Prostate gland (tissue), 2 donors: Measurements from ENCODE around the gene PSMD7. TPM values are rescaled to one million over a fixed set of nuclear protein-coding genes. Genes with fewer than 3 reads are reported as not detected.

ENCODE experiments used
- DNase-seq: peaks from one replicate; pipeline ENCODE4 v3.0.0-alpha.2; 2019; ENCODE audit warnings: low spot score
- H3K27ac ChIP-seq, 2 donors: fragments of 200-600 bp; sonication (generic); 2 replicates each; pipeline ENCODE4 v1.5.1; 2017 to 2019
- H3K27me3 ChIP-seq: fragments of 200-600 bp; sonication (generic); replicated peaks from 2 replicates; pipeline ENCODE4 v1.5.1; 2019; ENCODE audit not compliant: insufficient read depth
- H3K36me3 ChIP-seq, 2 donors: fragments of 200-600 bp; sonication (generic); 1 replicate in 1 of 2; 2 replicates in 1 of 2; pipeline versions ENCODE4 v1.5.1 to v1.8.1; 2017 to 2019
- H3K4me1 ChIP-seq: fragments of 200-600 bp; sonication (generic); replicated peaks from 2 replicates; pipeline ENCODE4 v1.5.1; 2019
- H3K4me3 ChIP-seq, 2 donors: fragments of 200-600 bp; sonication (generic); 2 replicates each; pipeline ENCODE4 v1.5.1; 2017 to 2019
- H3K9me3 ChIP-seq: fragments of 200-600 bp; sonication (generic); 2 replicates; pipeline ENCODE4 v1.5.1; 2017
- CTCF ChIP-seq, 4 experiments: fragments of 200-600 bp in 2 of 4; fragments of 450-650 bp in 2 of 4; sonication (generic) in 2 of 4; IDR thresholded peaks; 1 replicate in 3 of 4; 2 replicates in 1 of 4; pipeline ENCODE4 v1.5.1; 2016 to 2019; ENCODE audit warnings: antibody characterized with exemption in 4 of 4, mild to moderate bottlenecking in 2 of 4, moderate library complexity in 2 of 4
- POLR2A ChIP-seq: fragments of 450-650 bp; IDR thresholded peaks from one replicate; pipeline ENCODE4 v1.6.1; 2016; ENCODE audit warnings: antibody characterized with exemption, mild to moderate bottlenecking
- POLR2AphosphoS5 ChIP-seq: sonication (generic); formaldehyde crosslinking; IDR thresholded peaks from one replicate; pipeline ENCODE4 v1.6.1; 2017; ENCODE audit warnings: antibody characterized with exemption
- WGBS: methylation state at CpG from one replicate; pipeline ENCODE4 v1.1.5; 2018; 5-methylcytosine and 5-hydroxymethylcytosine counted together
- intact Hi-C: fragments of 100-400 bp; cut with DNase I; formaldehyde crosslinking; loops from one replicate; pipeline ENCODE4 v1.14.2; 2022
- total RNA-seq, 2 donors: library from RNA; depleted of rRNA; stranded (reverse); fragments of >200 nt; gene quantifications; one replicate each; pipeline ENCODE4 v1.1.0, GENCODE V29; 2016

Gene PSMD7
- total RNA-seq, 2 donors from 2014 or later, result 54.1 to 78.0 TPM

- 40% methylated on average over 6 of the region's 6 CpGs for WGBS
These were observed 43.3 kb upstream of the PSMD7 start for GRCh38 chr16:74253161-74253938.

DNA sequence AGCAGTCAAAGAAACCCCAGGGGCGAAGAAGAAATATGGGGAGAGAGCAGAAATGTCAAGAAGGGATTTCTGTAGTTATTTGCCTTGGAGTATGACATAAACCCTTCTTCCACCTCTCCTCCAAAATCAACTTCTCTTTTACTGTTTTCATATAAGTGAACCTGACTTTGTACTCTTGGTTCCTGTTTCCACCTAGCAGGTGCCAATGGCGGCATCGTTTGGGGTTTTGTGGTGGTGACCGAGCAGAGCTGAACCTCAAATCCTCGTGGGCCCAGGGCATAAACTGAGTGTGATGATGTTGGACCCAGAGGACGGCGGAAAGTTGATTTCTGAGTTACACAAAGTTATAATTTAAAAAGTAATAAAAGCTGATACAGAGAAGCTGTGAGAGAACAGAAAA lies 39.6 kb upstream of the PSMD7 start:
- TF ChIP-seq POLR2A (no peak), POLR2AphosphoS5 (no peak), CTCF (IDR thresholded peaks at IDR 0.05) (no peak)
- Histone ChIP-seq H3K27ac (no peak overlapping the region), H3K9me3 (no peaks in the 10 kb centered on the region), H3K36me3 (no peaks in the 10 kb centered on the region), H3K27me3 (no peaks in the 10 kb centered on the region), H3K4me1 (no peaks in the 10 kb centered on the region), H3K4me3 (no peak overlapping the region)
- no peak for DNase-seq
- intact Hi-C loops, result no loop called here
- 77% methylated on average over 7 of the region's 7 CpGs for WGBS

More at GRCh38 chr16:74253161-74253938, 43.3 kb upstream of the PSMD7 start:
- TF ChIP-seq POLR2A (no peak), CTCF (IDR thresholded peaks at IDR 0.05) (no peak), POLR2AphosphoS5 (no peak)
- DNase-seq, result no peak
- Histone ChIP-seq H3K27ac (no peak overlapping the region), H3K36me3 (no peaks in the 10 kb centered on the region), H3K27me3 (no peaks in the 10 kb centered on the region), H3K9me3 (no peaks in the 10 kb centered on the region), H3K4me1 (no peaks in the 10 kb centered on the region), H3K4me3 (no peak overlapping the region)
- intact Hi-C loops, result no loop called here

DNA sequence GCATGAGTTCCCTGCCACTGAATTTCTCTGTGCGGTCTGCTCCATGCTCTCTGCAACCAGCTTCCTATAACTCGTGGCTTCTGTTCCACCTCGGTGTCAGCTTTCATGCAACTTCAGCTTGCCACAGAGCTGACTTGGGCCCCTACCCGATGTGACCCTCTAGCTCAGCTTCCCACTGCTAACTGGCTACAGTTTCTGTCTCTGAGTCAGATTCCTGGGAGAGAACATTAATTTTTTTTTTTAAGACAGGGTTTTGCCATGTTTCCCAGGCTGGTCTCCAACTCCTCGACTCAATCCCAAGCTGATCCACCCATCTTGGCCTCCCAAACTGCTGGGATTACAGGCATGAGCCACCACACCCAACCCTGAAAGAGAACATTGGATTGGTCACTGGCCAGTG lies 35.5 kb upstream of the PSMD7 start:
- TF ChIP-seq CTCF (IDR thresholded peaks at IDR 0.05) (no peak), POLR2AphosphoS5 (no peak), POLR2A (no peak)
- no peaks in the 10 kb centered on the region for H3K27me3 ChIP-seq
- H3K27ac ChIP-seq, result no peak overlapping the region
- no peak for DNase-seq
- H3K4me1 ChIP-seq, result no peaks in the 10 kb centered on the region
- no peaks in the 10 kb centered on the region for H3K9me3 ChIP-seq
- H3K4me3 ChIP-seq, result no peak overlapping the region
- no peaks in the 10 kb centered on the region for H3K36me3 ChIP-seq
- intact Hi-C loops, result no loop called here
- 73% methylated on average over 5 of the region's 5 CpGs for WGBS

GRCh38 chr16:74264811-74265210 lies 31.8 kb upstream of the PSMD7 start:
- H3K27ac ChIP-seq, result no peak overlapping the region
- H3K36me3 ChIP-seq, result no peaks in the 10 kb centered on the region
- DNase-seq, result no peak
- no peak overlapping the region for H3K4me3 ChIP-seq
- H3K9me3 ChIP-seq, result no peaks in the 10 kb centered on the region
- intact Hi-C loops, result no loop called here
- 48% methylated on average over 3 of the region's 3 CpGs for WGBS
- no peaks in the 10 kb centered on the region for H3K27me3 ChIP-seq
- H3K4me1 ChIP-seq, result no peaks in the 10 kb centered on the region
- TF ChIP-seq POLR2AphosphoS5 (no peak), CTCF (IDR thresholded peaks at IDR 0.05) (no peak), POLR2A (no peak)

DNA sequence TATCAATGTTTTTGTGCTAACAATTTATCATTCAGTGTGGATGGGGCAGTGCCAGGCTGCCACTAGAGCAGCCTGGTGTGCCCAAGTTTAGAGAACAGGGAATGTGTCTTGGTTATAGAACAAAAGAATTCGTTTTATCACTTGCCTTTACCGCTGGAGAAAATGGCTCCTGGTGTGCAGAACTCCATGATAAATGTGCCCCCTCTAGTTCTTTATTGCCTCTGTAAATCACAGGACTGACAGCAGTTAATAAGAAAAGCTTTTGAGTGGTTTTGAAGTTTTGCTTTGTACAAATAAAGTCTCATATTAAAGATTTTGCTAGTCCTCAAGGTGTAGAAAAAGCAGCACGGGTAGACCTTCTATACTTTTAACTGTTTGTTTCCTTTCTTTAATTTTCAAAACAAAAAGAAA lies 28.2 kb upstream of the PSMD7 start:
- intact Hi-C loops, result no loop called here
- Histone ChIP-seq H3K27ac (no peak overlapping the region), H3K9me3 (no peaks in the 10 kb centered on the region), H3K4me3 (no peak overlapping the region), H3K4me1 (no peaks in the 10 kb centered on the region), H3K36me3 (no peaks in the 10 kb centered on the region), H3K27me3 (no peaks in the 10 kb centered on the region)
- DNase-seq, result no peak
- TF ChIP-seq POLR2A, result no peak
- TF ChIP-seq CTCF (IDR thresholded peaks at IDR 0.05), result no peak
- no peak for TF ChIP-seq POLR2AphosphoS5
- WGBS, result 9% methylated on average over 3 of the region's 3 CpGs
